T-cell (primary cell): ENCODE data around the gene NKAIN2. TPM values are rescaled to one million over a fixed set of nuclear protein-coding genes. Genes with fewer than 3 reads are reported as not detected.

Source experiments
- ATAC-seq, 4 experiments: fragments of 200-7000 bp in 3 of 4; fragments of 150-1000 bp in 1 of 4; cut with Tn5 transposase; replicated peaks in 1 of 4; 1 replicate in 3 of 4; 2 replicates in 1 of 4; pipeline ENCODE4 v1.10.0; 2021; ENCODE audit warnings: moderate library complexity in 3 of 4, mild to moderate bottlenecking in 2 of 4, moderate number of reproducible peaks in 1 of 4
- CTCF ChIA-PET, 2 donors: fragments of 300-600 bp; sonication (Branson Sonifier 250); formaldehyde crosslinking; loops; one replicate each; lab custom pipeline; 2022; ENCODE audit warnings: antibody characterized with exemption in 2 of 2; lab: Charles Lee
- POLR2A ChIA-PET, 2 donors: fragments of 300-600 bp; sonication (Branson Sonifier 250); formaldehyde crosslinking; loops; one replicate each; lab custom pipeline; 2022; ENCODE audit warnings: antibody characterized with exemption in 2 of 2; lab: Charles Lee
- DNase-seq, 35 experiments: peaks; one replicate each; pipeline versions ENCODE4 v3.0.0 to v3.0.0-alpha.2; 2013 to 2023
- H3K27ac ChIP-seq: one replicate; pipeline ENCODE4 v1.5.1; 2013; ENCODE audit warnings: low read length
- H3K27me3 ChIP-seq, 2 experiments: replicated peaks in 1 of 2; 1 replicate in 1 of 2; 2 replicates in 1 of 2; pipeline versions ENCODE4 v1.6.1 to v1.7.0; 2013; ENCODE audit warnings: low read length in 1 of 2, mixed read lengths in 1 of 2; ENCODE audit not compliant: control insufficient read depth in 2 of 2, insufficient read depth in 2 of 2; ENCODE audit errors: extremely low read depth in 1 of 2
- H3K36me3 ChIP-seq, 2 donors: 1 replicate in 1 of 2; 2 replicates in 1 of 2; pipeline versions ENCODE4 v1.6.1 to v1.7.0; 2013; ENCODE audit warnings: low read length in 1 of 2; ENCODE audit not compliant: control insufficient read depth in 2 of 2, insufficient read depth in 1 of 2; ENCODE audit errors: extremely low read depth in 1 of 2
- H3K4me1 ChIP-seq, 2 experiments: 1 replicate in 1 of 2; 2 replicates in 1 of 2; pipeline versions ENCODE4 v1.6.1 to v1.7.0; 2013; ENCODE audit warnings: low read length in 2 of 2, mixed read lengths in 1 of 2; ENCODE audit not compliant: insufficient read depth in 2 of 2, control insufficient read depth in 1 of 2; ENCODE audit errors: extremely low read depth in 1 of 2
- H3K4me3 ChIP-seq, 2 donors: 1 replicate in 1 of 2; 2 replicates in 1 of 2; pipeline versions ENCODE4 v1.5.1 to v1.7.0; 2013; ENCODE audit warnings: mild to moderate bottlenecking in 2 of 2, low read length in 1 of 2, moderate library complexity in 1 of 2; ENCODE audit not compliant: control insufficient read depth in 1 of 2; ENCODE audit errors: extremely low read depth in 1 of 2
- H3K9me3 ChIP-seq: 2 replicates; pipeline ENCODE4 v1.7.0; 2013
- H3K27ac Mint-ChIP-seq, 2 donors: one replicate each; pipeline ENCODE4 v1.8.0; 2020 to 2021; ENCODE audit warnings: mild to moderate bottlenecking in 2 of 2, mixed read lengths in 2 of 2
- H3K27me3 Mint-ChIP-seq, 2 donors: one replicate each; pipeline ENCODE4 v1.8.0; 2021 to 2022; ENCODE audit warnings: mixed read lengths in 2 of 2
- H3K36me3 Mint-ChIP-seq: one replicate; pipeline ENCODE4 v1.8.0; 2021; ENCODE audit warnings: mixed read lengths
- H3K4me1 Mint-ChIP-seq, 3 donors: one replicate each; pipeline ENCODE4 v1.8.0; 2020 to 2022; ENCODE audit warnings: mixed read lengths in 3 of 3, mild to moderate bottlenecking in 1 of 3
- H3K4me3 Mint-ChIP-seq, 3 donors: one replicate each; pipeline ENCODE4 v1.8.0; 2020 to 2022; ENCODE audit warnings: mild to moderate bottlenecking in 3 of 3, mixed read lengths in 3 of 3, moderate library complexity in 3 of 3
- H3K9me3 Mint-ChIP-seq, 3 donors: one replicate each; pipeline ENCODE4 v1.8.0; 2020 to 2022; ENCODE audit warnings: mixed read lengths in 3 of 3
- WGBS: methylation state at CpG from one replicate; pipeline ENCODE4 v1.1.5; 2013; ENCODE audit warnings: missing lambda C conversion rate; ENCODE audit not compliant: insufficient coverage; 5-methylcytosine and 5-hydroxymethylcytosine counted together
- total RNA-seq, 35 experiments: library from RNA in 6 of 35; stranded (reverse) in 6 of 35; fragments of 120-200 nt in 1 of 35; gene quantifications; one replicate each; pipeline versions ENCODE4 v1.2.1 to v1.2.4 and lab custom pipeline; 2013 to 2026

Gene NKAIN2
- total RNA-seq, 5 donors from 2014 or later (not counting 1 experiment from before 2014, with no cell fraction given): 0.13 TPM; not detected in 4

DNA sequence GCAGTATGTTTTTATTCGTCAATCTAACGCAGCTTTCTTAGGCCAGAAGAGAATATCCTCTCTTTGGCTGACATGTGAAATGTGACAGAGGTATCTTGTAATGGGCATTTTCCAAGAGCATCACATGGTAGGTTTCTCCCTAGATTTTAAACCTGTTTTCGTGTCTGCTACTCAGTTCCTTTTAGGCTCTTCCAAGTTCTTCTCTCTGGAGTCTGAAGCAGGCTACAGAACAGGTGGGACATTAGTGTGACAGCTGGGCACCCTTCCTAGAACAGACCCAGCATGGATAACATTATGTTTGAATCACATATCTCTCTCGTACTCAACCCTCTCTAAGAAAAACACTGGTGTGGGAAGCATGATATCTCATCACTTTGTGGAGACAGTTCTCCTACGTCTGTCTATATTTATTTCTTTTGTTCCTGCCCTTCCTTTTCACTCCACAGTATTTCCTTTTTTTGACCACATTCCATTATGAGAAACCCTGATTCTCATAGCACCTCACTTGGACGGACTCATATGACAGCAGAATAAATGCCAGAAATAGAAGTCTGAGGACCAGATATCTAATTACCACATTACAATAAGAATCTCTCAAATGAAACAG lies 263.4 kb downstream of the NKAIN2 start:
- no peak for ATAC-seq
- Mint-ChIP-seq H3K9me3 (peaks cover 0 to 13% (median 12%) of the 10 kb centered on the region in 3 donors), H3K27ac (no peak overlapping the region), H3K4me1 (no peaks in the 10 kb centered on the region), H3K36me3 (no peaks in the 10 kb centered on the region), H3K27me3 (no peaks in the 10 kb centered on the region), H3K4me3 (no peak overlapping the region)
- Histone ChIP-seq H3K4me3 (no peak overlapping the region), H3K27me3 (no peaks in the 10 kb centered on the region), H3K4me1 (no peaks in the 10 kb centered on the region), H3K9me3 (no peaks in the 10 kb centered on the region), H3K36me3 (no peaks in the 10 kb centered on the region), H3K27ac (no peak overlapping the region)
- no peak for DNase-seq
- POLR2A ChIA-PET: no interaction called here
- WGBS: 61% methylated on average over 5 of the region's 6 CpGs
- CTCF ChIA-PET: interaction anchor here in 1 of 2 donors (0.6 kb wide), 1 partner anchor 9 kb away, joined by 3 read pairs; no protein-coding TSS in a partner anchor

DNA sequence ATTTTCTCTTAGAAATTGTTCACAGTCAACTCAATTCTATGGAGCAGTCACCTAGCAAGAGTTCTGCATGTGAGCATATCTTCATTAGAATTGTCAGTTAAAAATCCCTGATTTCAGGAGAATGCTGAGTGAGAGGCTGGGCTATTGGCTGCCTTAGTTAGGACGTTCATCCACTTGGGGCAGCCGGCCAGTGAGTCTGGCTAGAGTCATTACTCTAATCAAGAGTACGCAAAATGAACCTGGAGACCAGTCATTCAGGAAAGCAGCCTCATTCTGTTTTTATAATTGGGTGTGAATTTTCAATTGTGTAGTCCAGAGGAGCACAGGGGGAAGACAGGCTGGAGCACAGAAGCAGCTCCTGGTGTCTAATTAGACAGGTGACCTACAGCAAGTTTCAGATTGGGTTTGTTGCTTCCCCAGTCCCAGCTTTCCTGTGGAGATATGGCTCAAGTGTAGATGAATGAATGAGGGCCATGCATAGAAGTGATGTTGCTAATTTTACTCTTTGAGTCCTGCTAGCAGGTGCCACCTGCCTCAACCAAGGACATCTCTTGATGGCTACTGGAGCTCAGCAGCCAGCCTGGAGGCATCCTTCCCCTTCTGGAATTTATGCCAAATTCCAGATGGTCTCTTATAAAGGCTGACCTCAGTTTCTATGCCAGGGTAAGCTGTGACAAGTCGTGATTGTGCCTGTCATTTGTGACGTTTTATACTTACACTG lies 265.7 kb downstream of the NKAIN2 start:
- no peak overlapping the region for H3K27ac Mint-ChIP-seq
- H3K27me3 ChIP-seq: no peaks in the 10 kb centered on the region
- ATAC-seq (no peak), DNase-seq (no peak)
- ChIA-PET CTCF (no interaction called here), POLR2A (no interaction called here)
- H3K36me3 Mint-ChIP-seq: no peaks in the 10 kb centered on the region
- no peaks in the 10 kb centered on the region for H3K36me3 ChIP-seq
- no peaks in the 10 kb centered on the region for H3K4me1 Mint-ChIP-seq
- no peaks in the 10 kb centered on the region for H3K27me3 Mint-ChIP-seq
- WGBS: 83% methylated on average over 3 of the region's 5 CpGs
- peaks cover 0 to 22% (median 12%) of the 10 kb centered on the region in 3 donors for H3K9me3 Mint-ChIP-seq
- H3K4me3 ChIP-seq: no peak overlapping the region
- H3K4me3 Mint-ChIP-seq: no peak overlapping the region
- H3K27ac ChIP-seq: no peak overlapping the region
- H3K4me1 ChIP-seq: no peaks in the 10 kb centered on the region
- no peaks in the 10 kb centered on the region for H3K9me3 ChIP-seq

- Mint-ChIP-seq H3K27me3 (no peaks in the 10 kb centered on the region), H3K9me3 (peaks cover 4 to 19% (median 18%) of the 10 kb centered on the region in 3 donors), H3K4me1 (no peaks in the 10 kb centered on the region), H3K4me3 (no peak overlapping the region), H3K36me3 (no peaks in the 10 kb centered on the region), H3K27ac (no peak overlapping the region)
- DNase-seq (no peak), ATAC-seq (no peak)
- H3K36me3 ChIP-seq: no peaks in the 10 kb centered on the region
- WGBS: no CpG with 5 or more reads among the region's 6 CpGs
- ChIA-PET POLR2A (no interaction called here), CTCF (no interaction called here)
- H3K4me1 ChIP-seq: no peaks in the 10 kb centered on the region
- no peak overlapping the region for H3K4me3 ChIP-seq
- no peak overlapping the region for H3K27ac ChIP-seq
- no peaks in the 10 kb centered on the region for H3K27me3 ChIP-seq
- no peaks in the 10 kb centered on the region for H3K9me3 ChIP-seq
These were observed 269.4 kb downstream of the NKAIN2 start for GRCh38 chr6:124073021-124073420.

- no peak overlapping the region for H3K4me3 ChIP-seq
- no peaks in the 10 kb centered on the region for H3K27me3 ChIP-seq
- DNase-seq (no peak), ATAC-seq (no peak)
- no peaks in the 10 kb centered on the region for H3K9me3 ChIP-seq
- Mint-ChIP-seq H3K27ac (no peak overlapping the region), H3K36me3 (no peaks in the 10 kb centered on the region), H3K9me3 (peaks cover 4 to 19% (median 18%) of the 10 kb centered on the region in 3 donors), H3K4me3 (no peak overlapping the region), H3K27me3 (no peaks in the 10 kb centered on the region), H3K4me1 (no peaks in the 10 kb centered on the region)
- CTCF ChIA-PET: no interaction called here
- 81% methylated on average over 2 of the region's 6 CpGs for WGBS
- no peak overlapping the region for H3K27ac ChIP-seq
- no peaks in the 10 kb centered on the region for H3K4me1 ChIP-seq
- H3K36me3 ChIP-seq: no peaks in the 10 kb centered on the region
- POLR2A ChIA-PET: no interaction called here
These were observed 270.3 kb downstream of the NKAIN2 start for GRCh38 chr6:124073820-124074587.

GRCh38 chr6:124074606-124075005 lies 270.9 kb downstream of the NKAIN2 start:
- no peaks in the 10 kb centered on the region for H3K9me3 ChIP-seq
- POLR2A ChIA-PET: no interaction called here
- Mint-ChIP-seq H3K36me3 (no peaks in the 10 kb centered on the region), H3K4me3 (no peak overlapping the region), H3K27ac (no peak overlapping the region), H3K4me1 (no peaks in the 10 kb centered on the region), H3K27me3 (no peaks in the 10 kb centered on the region), H3K9me3 (peaks cover 4 to 19% (median 18%) of the 10 kb centered on the region in 3 donors)
- H3K4me3 ChIP-seq: no peak overlapping the region
- H3K4me1 ChIP-seq: no peaks in the 10 kb centered on the region
- DNase-seq (no peak), ATAC-seq (no peak)
- no peaks in the 10 kb centered on the region for H3K27me3 ChIP-seq
- CTCF ChIA-PET: no interaction called here
- no peaks in the 10 kb centered on the region for H3K36me3 ChIP-seq
- no peak overlapping the region for H3K27ac ChIP-seq
- WGBS: no CpG with 5 or more reads among the region's 5 CpGs

DNA sequence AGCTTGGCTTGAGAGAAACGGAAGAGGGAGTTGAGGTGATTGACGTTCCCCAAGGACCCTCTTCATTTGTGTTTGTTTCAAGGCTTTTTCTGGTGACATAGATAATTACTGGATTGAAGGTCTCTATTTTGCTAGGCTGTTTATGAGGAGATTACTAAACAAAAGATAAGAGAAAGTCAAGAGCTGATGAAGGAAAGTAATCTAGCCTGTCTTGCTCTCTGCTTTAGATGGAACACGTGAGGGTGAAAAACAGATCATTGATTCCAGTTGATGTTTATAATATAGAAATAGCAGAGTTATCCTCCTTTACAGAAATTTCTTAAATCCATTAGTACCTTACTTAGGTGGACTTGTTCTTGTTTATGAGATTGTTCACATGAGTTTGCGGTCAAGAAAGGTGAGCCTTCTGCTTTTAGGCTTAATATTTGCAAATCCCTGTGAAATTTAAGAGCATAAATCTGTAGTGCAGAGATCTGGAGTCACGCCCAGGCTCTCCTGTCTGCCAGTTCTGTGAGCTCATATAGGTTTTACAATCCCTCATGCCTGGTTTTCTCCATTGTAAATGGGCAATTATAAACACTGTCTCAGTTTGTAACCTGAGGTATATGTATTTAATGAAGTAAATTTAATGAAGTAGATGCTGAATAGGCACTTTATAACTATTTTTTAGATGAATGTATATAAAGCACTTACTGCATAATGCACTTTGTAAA lies 272.8 kb downstream of the NKAIN2 start:
- 86% methylated on average over 2 of the region's 5 CpGs for WGBS
- H3K4me3 ChIP-seq: no peak overlapping the region
- H3K9me3 Mint-ChIP-seq: peaks cover 4 to 12% (median 9%) of the 10 kb centered on the region in 3 donors
- H3K27ac Mint-ChIP-seq: no peak overlapping the region
- ChIA-PET CTCF (no interaction called here), POLR2A (no interaction called here)
- H3K4me3 Mint-ChIP-seq: no peak overlapping the region
- H3K27me3 Mint-ChIP-seq: no peaks in the 10 kb centered on the region
- H3K36me3 Mint-ChIP-seq: no peaks in the 10 kb centered on the region
- DNase-seq (no peak), ATAC-seq (no peak)
- no peaks in the 10 kb centered on the region for H3K4me1 Mint-ChIP-seq
- H3K27me3 ChIP-seq: no peaks in the 10 kb centered on the region
- H3K9me3 ChIP-seq: no peaks in the 10 kb centered on the region
- no peaks in the 10 kb centered on the region for H3K4me1 ChIP-seq
- H3K36me3 ChIP-seq: no peaks in the 10 kb centered on the region
- H3K27ac ChIP-seq: no peak overlapping the region
